HEK293 (cell line): ENCODE measurements around the gene ISG20L2.

Experiments used
- CTCF ChIA-PET: fragments of 350-600 bp; formaldehyde crosslinking; extraction: SDS; loops from one replicate; lab custom pipeline; 2021; ENCODE audit warnings: antibody characterized with exemption; lab: Yijun Ruan, JAX
- POLR2A ChIA-PET: fragments of 300-600 bp; formaldehyde crosslinking; extraction: SDS; loops from one replicate; lab custom pipeline; 2020; ENCODE audit warnings: antibody characterized with exemption, inconsistent platforms; lab: Yijun Ruan, JAX
- H3K27ac ChIP-seq: fragments of 200-500 bp; sonication (Bioruptor generic); 2 replicates; pipeline ENCODE4 v1.5.1; 2014; ENCODE audit warnings: low read depth, low read length, control low read depth, inconsistent platforms; ENCODE audit errors: extremely low read depth
- H3K36me3 ChIP-seq, 2 experiments: fragments of 200-500 bp in 1 of 2; sonication (Bioruptor generic) in 1 of 2; 1 replicate in 1 of 2; 2 replicates in 1 of 2; pipeline ENCODE4 v1.5.1; 2014 to 2017; ENCODE audit warnings: inconsistent platforms in 2 of 2, low read length in 2 of 2; ENCODE audit not compliant: control insufficient read depth in 2 of 2, insufficient read depth in 1 of 2
- H3K4me1 ChIP-seq: fragments of 200-500 bp; sonication (Bioruptor generic); 2 replicates; pipeline ENCODE4 v1.5.1; 2014; ENCODE audit warnings: mild to moderate bottlenecking, low read length, inconsistent platforms; ENCODE audit not compliant: control insufficient read depth, insufficient read depth
- H3K4me3 ChIP-seq: 2 replicates; pipeline ENCODE4 v1.5.1; 2011; ENCODE audit warnings: low read depth, mild to moderate bottlenecking, control low read depth, low read length, moderate library complexity
- H3K9me3 ChIP-seq: fragments of 200-500 bp; sonication (Bioruptor generic); 2 replicates; pipeline ENCODE4 v1.5.1; 2014; ENCODE audit warnings: low read depth, low read length, inconsistent platforms; ENCODE audit not compliant: control insufficient read depth, insufficient read depth
- BCL11A ChIP-seq: fragments of 450-650 bp; formaldehyde crosslinking; IDR thresholded peaks from 2 replicates; pipeline ENCODE4 v1.5.1; 2016; ENCODE audit warnings: low read depth, missing biosample characterization, missing genetic modification characterization
- KLF16 ChIP-seq: fragments of 450-650 bp; formaldehyde crosslinking; IDR thresholded peaks from 2 replicates; pipeline ENCODE4 v1.5.1; 2017; ENCODE audit warnings: missing biosample characterization, missing genetic modification characterization
- KLF8 ChIP-seq: fragments of 450-650 bp; formaldehyde crosslinking; IDR thresholded peaks from 2 replicates; pipeline ENCODE4 v1.5.1; 2016; ENCODE audit warnings: missing biosample characterization, missing genetic modification characterization
- ZNF214 ChIP-seq: fragments of 450-650 bp; formaldehyde crosslinking; IDR thresholded peaks from 2 replicates; pipeline ENCODE4 v1.5.1; 2017; ENCODE audit warnings: missing biosample characterization, mild to moderate bottlenecking, missing genetic modification characterization, borderline replicate concordance
- ZNF350 ChIP-seq: fragments of 450-650 bp; formaldehyde crosslinking; IDR thresholded peaks from 2 replicates; pipeline ENCODE4 v1.5.0; 2017; ENCODE audit warnings: missing biosample characterization, mild to moderate bottlenecking, missing genetic modification characterization
- ZNF391 ChIP-seq: fragments of 450-650 bp; formaldehyde crosslinking; IDR thresholded peaks from 2 replicates; pipeline ENCODE4 v1.5.1; 2016; ENCODE audit warnings: low read depth, missing biosample characterization, missing genetic modification characterization, borderline replicate concordance
- ZNF473 ChIP-seq: fragments of 450-650 bp; formaldehyde crosslinking; IDR thresholded peaks from 2 replicates; pipeline ENCODE4 v1.5.1; 2017; ENCODE audit warnings: missing biosample characterization, missing genetic modification characterization
- ZNF521 ChIP-seq: fragments of 450-650 bp; formaldehyde crosslinking; IDR thresholded peaks from 2 replicates; pipeline ENCODE4 v1.5.1; 2017; ENCODE audit warnings: missing biosample characterization, mild to moderate bottlenecking, missing genetic modification characterization
- TF ChIP-seq, protein P1 (sequence below): fragments of 450-650 bp; IDR thresholded peaks from 2 replicates; pipeline ENCODE4 v1.5.1; 2018; ENCODE audit warnings: missing biosample characterization, mild to moderate bottlenecking, missing genetic modification characterization
- TF ChIP-seq, protein P2 (sequence below): fragments of 450-650 bp; formaldehyde crosslinking; IDR thresholded peaks from 2 replicates; pipeline ENCODE4 v1.5.1; 2016; ENCODE audit warnings: missing biosample characterization, missing genetic modification characterization
- TF ChIP-seq, protein P3 (sequence below): fragments of 450-650 bp; formaldehyde crosslinking; IDR thresholded peaks from 2 replicates; pipeline ENCODE4 v1.5.1; 2016; ENCODE audit warnings: missing biosample characterization, missing genetic modification characterization
- TF ChIP-seq, protein P4 (sequence below): fragments of 450-650 bp; formaldehyde crosslinking; IDR thresholded peaks from 2 replicates; pipeline ENCODE4 v1.5.1; 2017; ENCODE audit warnings: missing biosample characterization, missing genetic modification characterization
- TF ChIP-seq, protein P5 (sequence below): fragments of 450-650 bp; formaldehyde crosslinking; IDR thresholded peaks from 2 replicates; pipeline ENCODE4 v1.5.1; 2016; ENCODE audit warnings: missing biosample characterization, missing genetic modification characterization
- TF ChIP-seq, protein P6 (sequence below): fragments of 450-650 bp; formaldehyde crosslinking; IDR thresholded peaks from 2 replicates; pipeline ENCODE4 v1.5.1; 2016; ENCODE audit warnings: missing biosample characterization, missing genetic modification characterization, low read depth
- TF ChIP-seq, protein P7 (sequence below): fragments of 450-650 bp; formaldehyde crosslinking; conservative IDR thresholded peaks from 2 replicates; pipeline ENCODE4 v1.5.1; 2016; ENCODE audit warnings: low read depth, missing biosample characterization, missing genetic modification characterization

ISG20L2 gene

DNA sequence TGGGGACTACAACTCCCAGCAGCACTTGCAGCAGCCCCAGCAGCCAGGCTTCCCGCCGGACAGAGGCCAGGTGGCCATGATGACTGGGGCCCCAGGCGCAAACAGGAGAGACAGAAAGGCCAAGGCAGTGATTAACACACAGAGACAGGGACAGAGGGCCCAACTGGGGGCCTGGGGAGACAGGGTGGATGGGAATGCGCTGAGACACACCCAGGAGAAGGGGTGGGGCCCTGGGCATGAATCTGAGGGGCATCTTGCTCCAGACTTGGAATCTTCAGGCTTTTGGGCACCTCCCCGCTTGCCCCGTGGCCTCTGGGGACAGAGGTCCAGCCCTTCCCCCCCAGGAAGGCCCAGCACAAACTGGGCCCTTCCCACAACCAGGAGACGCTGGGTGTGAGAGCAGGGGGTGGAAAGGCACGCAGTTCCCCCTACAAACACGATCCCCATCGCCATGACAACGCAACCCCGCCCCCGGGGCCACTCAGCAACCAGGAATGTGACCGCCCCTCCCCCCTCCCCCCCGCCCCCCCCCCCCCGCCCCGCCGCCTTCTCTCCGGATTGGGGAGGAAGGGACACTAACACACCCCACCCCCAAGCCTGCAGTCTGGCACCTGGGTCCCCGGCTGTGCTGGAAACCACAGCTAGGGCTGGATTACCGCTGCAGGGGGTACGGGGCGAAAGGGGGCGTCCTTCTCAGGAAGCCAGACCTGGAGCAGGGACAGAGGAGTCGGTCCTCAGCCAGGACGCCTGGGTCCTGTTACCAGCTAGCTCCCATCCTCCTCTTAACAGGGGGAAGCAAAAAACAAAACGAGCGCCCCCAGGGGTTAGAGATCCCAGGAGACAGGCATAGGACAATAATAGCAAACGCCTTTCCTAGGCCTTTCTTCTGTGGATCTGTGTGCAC, 18.4 kb upstream of the ISG20L2 start (continued):
- TF ChIP-seq, protein P1, sequence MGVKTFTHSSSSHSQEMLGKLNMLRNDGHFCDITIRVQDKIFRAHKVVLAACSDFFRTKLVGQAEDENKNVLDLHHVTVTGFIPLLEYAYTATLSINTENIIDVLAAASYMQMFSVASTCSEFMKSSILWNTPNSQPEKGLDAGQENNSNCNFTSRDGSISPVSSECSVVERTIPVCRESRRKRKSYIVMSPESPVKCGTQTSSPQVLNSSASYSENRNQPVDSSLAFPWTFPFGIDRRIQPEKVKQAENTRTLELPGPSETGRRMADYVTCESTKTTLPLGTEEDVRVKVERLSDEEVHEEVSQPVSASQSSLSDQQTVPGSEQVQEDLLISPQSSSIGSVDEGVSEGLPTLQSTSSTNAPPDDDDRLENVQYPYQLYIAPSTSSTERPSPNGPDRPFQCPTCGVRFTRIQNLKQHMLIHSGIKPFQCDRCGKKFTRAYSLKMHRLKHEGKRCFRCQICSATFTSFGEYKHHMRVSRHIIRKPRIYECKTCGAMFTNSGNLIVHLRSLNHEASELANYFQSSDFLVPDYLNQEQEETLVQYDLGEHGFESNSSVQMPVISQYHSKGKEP (tag by site-specific recombination) = no peak
- TF ChIP-seq, protein P2, sequence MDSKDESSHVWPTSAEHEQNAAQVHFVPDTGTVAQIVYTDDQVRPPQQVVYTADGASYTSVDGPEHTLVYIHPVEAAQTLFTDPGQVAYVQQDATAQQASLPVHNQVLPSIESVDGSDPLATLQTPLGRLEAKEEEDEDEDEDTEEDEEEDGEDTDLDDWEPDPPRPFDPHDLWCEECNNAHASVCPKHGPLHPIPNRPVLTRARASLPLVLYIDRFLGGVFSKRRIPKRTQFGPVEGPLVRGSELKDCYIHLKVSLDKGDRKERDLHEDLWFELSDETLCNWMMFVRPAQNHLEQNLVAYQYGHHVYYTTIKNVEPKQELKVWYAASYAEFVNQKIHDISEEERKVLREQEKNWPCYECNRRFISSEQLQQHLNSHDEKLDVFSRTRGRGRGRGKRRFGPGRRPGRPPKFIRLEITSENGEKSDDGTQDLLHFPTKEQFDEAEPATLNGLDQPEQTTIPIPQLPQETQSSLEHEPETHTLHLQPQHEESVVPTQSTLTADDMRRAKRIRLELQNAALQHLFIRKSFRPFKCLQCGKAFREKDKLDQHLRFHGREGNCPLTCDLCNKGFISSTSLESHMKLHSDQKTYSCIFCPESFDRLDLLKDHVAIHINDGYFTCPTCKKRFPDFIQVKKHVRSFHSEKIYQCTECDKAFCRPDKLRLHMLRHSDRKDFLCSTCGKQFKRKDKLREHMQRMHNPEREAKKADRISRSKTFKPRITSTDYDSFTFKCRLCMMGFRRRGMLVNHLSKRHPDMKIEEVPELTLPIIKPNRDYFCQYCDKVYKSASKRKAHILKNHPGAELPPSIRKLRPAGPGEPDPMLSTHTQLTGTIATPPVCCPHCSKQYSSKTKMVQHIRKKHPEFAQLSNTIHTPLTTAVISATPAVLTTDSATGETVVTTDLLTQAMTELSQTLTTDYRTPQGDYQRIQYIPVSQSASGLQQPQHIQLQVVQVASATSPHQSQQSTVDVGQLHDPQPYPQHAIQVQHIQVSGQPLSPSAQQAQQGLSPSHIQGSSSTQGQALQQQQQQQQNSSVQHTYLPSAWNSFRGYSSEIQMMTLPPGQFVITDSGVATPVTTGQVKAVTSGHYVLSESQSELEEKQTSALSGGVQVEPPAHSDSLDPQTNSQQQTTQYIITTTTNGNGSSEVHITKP = peak; percentile 63
- TF ChIP-seq, protein P3, sequence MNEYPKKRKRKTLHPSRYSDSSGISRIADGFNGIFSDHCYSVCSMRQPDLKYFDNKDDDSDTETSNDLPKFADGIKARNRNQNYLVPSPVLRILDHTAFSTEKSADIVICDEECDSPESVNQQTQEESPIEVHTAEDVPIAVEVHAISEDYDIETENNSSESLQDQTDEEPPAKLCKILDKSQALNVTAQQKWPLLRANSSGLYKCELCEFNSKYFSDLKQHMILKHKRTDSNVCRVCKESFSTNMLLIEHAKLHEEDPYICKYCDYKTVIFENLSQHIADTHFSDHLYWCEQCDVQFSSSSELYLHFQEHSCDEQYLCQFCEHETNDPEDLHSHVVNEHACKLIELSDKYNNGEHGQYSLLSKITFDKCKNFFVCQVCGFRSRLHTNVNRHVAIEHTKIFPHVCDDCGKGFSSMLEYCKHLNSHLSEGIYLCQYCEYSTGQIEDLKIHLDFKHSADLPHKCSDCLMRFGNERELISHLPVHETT (tag by site-specific recombination) = no peak
- peak; percentile 12; the same call in 1 of the 2 replicates for TF ChIP-seq ZNF391 (tag by site-specific recombination)
- peak; percentile 69 for TF ChIP-seq KLF16 (tag by site-specific recombination)
- TF ChIP-seq, protein P4, sequence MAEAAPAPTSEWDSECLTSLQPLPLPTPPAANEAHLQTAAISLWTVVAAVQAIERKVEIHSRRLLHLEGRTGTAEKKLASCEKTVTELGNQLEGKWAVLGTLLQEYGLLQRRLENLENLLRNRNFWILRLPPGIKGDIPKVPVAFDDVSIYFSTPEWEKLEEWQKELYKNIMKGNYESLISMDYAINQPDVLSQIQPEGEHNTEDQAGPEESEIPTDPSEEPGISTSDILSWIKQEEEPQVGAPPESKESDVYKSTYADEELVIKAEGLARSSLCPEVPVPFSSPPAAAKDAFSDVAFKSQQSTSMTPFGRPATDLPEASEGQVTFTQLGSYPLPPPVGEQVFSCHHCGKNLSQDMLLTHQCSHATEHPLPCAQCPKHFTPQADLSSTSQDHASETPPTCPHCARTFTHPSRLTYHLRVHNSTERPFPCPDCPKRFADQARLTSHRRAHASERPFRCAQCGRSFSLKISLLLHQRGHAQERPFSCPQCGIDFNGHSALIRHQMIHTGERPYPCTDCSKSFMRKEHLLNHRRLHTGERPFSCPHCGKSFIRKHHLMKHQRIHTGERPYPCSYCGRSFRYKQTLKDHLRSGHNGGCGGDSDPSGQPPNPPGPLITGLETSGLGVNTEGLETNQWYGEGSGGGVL (tag by site-specific recombination) = peak; percentile 95
- TF ChIP-seq ZNF350 (tag by site-specific recombination) = no peak

DNA sequence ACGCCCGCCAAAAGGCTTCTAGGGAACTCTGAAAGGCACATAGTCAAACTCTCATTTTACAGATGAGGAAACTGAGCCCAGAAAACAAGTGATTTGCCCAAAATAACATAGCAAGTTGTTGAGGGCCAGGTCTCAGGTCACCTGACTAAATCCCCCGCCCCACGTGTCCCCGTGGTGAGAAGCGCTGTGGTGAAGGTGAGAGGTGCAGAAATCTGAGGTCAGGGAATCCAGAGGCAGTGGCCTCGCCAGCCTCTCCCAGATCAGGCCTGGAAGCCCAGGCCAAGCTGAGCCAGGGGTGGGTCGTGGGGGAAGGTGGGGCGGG, 17.8 kb upstream of the ISG20L2 start:
- Histone ChIP-seq H3K4me1 (peaks cover 11% of the 10 kb centered on the region; the same call in 1 of the 2 replicates), H3K36me3 (peaks cover 0 to 51% of the 10 kb centered on the region in 2 experiments; a peak in 1 of 3 replicates), H3K4me3 (peak overlapping the region; percentile 19), H3K9me3 (no peaks in the 10 kb centered on the region), H3K27ac (peak overlapping the region; percentile 92)
- ChIA-PET CTCF (interaction anchor here (1.2 to 1.5 kb wide), 2 partner anchors 18 to 114 kb away, joined by 3 to 5 read pairs; partner anchors contain the start of genes ISG20L2, METTL25B and NTRK1), POLR2A (interaction anchor here (0.7 to 3.1 kb wide), 3 partner anchors 18 to 30 kb away, joined by 6 to 24 read pairs (median 19); partner anchors contain the start of genes ISG20L2, METTL25B and PRCC)
- TF ChIP-seq, protein P5, sequence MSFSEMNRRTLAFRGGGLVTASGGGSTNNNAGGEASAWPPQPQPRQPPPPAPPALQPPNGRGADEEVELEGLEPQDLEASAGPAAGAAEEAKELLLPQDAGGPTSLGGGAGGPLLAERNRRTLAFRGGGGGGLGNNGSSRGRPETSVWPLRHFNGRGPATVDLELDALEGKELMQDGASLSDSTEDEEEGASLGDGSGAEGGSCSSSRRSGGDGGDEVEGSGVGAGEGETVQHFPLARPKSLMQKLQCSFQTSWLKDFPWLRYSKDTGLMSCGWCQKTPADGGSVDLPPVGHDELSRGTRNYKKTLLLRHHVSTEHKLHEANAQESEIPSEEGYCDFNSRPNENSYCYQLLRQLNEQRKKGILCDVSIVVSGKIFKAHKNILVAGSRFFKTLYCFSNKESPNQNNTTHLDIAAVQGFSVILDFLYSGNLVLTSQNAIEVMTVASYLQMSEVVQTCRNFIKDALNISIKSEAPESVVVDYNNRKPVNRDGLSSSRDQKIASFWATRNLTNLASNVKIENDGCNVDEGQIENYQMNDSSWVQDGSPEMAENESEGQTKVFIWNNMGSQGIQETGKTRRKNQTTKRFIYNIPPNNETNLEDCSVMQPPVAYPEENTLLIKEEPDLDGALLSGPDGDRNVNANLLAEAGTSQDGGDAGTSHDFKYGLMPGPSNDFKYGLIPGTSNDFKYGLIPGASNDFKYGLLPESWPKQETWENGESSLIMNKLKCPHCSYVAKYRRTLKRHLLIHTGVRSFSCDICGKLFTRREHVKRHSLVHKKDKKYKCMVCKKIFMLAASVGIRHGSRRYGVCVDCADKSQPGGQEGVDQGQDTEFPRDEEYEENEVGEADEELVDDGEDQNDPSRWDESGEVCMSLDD (tag by site-specific recombination) = no peak
- TF ChIP-seq, protein P6, sequence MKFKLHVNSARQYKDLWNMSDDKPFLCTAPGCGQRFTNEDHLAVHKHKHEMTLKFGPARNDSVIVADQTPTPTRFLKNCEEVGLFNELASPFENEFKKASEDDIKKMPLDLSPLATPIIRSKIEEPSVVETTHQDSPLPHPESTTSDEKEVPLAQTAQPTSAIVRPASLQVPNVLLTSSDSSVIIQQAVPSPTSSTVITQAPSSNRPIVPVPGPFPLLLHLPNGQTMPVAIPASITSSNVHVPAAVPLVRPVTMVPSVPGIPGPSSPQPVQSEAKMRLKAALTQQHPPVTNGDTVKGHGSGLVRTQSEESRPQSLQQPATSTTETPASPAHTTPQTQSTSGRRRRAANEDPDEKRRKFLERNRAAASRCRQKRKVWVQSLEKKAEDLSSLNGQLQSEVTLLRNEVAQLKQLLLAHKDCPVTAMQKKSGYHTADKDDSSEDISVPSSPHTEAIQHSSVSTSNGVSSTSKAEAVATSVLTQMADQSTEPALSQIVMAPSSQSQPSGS (tag by site-specific recombination) = no peak
- no peak for TF ChIP-seq ZNF521 (tag by site-specific recombination)
- no peak for TF ChIP-seq ZNF214 (tag by site-specific recombination)
- TF ChIP-seq, protein P7, sequence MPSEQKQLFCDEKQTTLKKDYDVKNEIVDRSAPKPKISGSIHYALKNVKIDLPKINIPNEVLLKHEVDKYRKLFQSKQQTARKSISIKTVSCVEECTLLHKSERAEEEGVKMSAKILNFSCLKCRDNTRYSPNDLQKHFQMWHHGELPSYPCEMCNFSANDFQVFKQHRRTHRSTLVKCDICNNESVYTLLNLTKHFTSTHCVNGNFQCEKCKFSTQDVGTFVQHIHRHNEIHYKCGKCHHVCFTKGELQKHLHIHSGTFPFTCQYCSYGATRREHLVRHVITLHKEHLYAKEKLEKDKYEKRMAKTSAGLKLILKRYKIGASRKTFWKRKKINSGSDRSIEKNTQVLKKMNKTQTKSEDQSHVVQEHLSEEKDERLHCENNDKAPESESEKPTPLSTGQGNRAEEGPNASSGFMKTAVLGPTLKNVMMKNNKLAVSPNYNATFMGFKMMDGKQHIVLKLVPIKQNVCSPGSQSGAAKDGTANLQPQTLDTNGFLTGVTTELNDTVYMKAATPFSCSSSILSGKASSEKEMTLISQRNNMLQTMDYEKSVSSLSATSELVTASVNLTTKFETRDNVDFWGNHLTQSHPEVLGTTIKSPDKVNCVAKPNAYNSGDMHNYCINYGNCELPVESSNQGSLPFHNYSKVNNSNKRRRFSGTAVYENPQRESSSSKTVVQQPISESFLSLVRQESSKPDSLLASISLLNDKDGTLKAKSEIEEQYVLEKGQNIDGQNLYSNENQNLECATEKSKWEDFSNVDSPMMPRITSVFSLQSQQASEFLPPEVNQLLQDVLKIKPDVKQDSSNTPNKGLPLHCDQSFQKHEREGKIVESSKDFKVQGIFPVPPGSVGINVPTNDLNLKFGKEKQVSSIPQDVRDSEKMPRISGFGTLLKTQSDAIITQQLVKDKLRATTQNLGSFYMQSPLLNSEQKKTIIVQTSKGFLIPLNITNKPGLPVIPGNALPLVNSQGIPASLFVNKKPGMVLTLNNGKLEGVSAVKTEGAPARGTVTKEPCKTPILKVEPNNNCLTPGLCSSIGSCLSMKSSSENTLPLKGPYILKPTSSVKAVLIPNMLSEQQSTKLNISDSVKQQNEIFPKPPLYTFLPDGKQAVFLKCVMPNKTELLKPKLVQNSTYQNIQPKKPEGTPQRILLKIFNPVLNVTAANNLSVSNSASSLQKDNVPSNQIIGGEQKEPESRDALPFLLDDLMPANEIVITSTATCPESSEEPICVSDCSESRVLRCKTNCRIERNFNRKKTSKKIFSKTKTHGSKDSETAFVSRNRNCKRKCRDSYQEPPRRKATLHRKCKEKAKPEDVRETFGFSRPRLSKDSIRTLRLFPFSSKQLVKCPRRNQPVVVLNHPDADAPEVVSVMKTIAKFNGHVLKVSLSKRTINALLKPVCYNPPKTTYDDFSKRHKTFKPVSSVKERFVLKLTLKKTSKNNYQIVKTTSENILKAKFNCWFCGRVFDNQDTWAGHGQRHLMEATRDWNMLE (tag by site-specific recombination) = no peak
- no peak for TF ChIP-seq BCL11A
- TF ChIP-seq KLF8 (tag by site-specific recombination) = no peak
- TF ChIP-seq ZNF473 = no peak
